ENCODE data around the gene GNAO1. TPM values are rescaled to one million over a fixed set of nuclear protein-coding genes. Genes with fewer than 3 reads are reported as not detected.

The GNAO1 gene
- polyA plus RNA-seq, 3 donors = not detected

GRCh38 chr16:56161658-56162057 lies 29.6 kb upstream of the GNAO1 start:
- Histone ChIP-seq H3K27me3 (ENCODE audit: control insufficient read depth in 2 of 2, insufficient read depth in 2 of 2, low read length in 2 of 2) (no peaks in the 10 kb centered on the region), H3K27ac (ENCODE audit: low read depth in 1 of 2, low read length in 2 of 2) (no peak overlapping the region), H3K4me3 (replicated peaks in 1 of 3; ENCODE audit: low read depth in 2 of 3, low read length in 3 of 3) (no peak overlapping the region), H3K9me3 (replicated peaks in 1 of 2; ENCODE audit: control insufficient read depth in 1 of 2, insufficient read depth in 1 of 2, low read length in 2 of 2) (no peaks in the 10 kb centered on the region), H3K9ac (ENCODE audit: insufficient read depth, low read length, poor library complexity, severe bottlenecking) (no peak overlapping the region), H2AFZ (ENCODE audit: insufficient read depth, low read depth, low read length, poor library complexity, severe bottlenecking) (no peak overlapping the region), H3K4me1 (ENCODE audit: control insufficient read depth in 1 of 2, insufficient read depth in 2 of 2, low read length in 2 of 2) (no peaks in the 10 kb centered on the region), H3K4me2 (replicated peaks; ENCODE audit: extremely low read depth, low read length, poor library complexity, severe bottlenecking) (no peak overlapping the region), H3K79me2 (ENCODE audit: insufficient read depth, low read length) (no peaks in the 10 kb centered on the region), H4K20me1 (ENCODE audit: insufficient read depth, low read length) (no peaks in the 10 kb centered on the region), H3K36me3 (replicated peaks in 1 of 2; ENCODE audit: control insufficient read depth in 1 of 2, insufficient read depth in 2 of 2, low read length in 2 of 2) (no peaks in the 10 kb centered on the region)
- no peak for DNase-seq
- intact Hi-C loops (cut with micrococcal nuclease) = no loop called here
- Mint-ChIP-seq H3K36me3 (no peaks in the 10 kb centered on the region), H3K4me3 (no peak overlapping the region), H3K27me3 (ENCODE audit: low read depth in 3 of 3) (peaks cover 0 to 3% (median 1%) of the 10 kb centered on the region in 3 donors), H3K9me3 (peaks cover 0 to 3% (median 2%) of the 10 kb centered on the region in 7 donors), H3K27ac (no peak overlapping the region), H3K4me1 (no peaks in the 10 kb centered on the region)
- WGBS (ENCODE audit: insufficient coverage) = 87% methylated on average over 4 of the region's 4 CpGs
- TF ChIP-seq CTCF (IDR thresholded peaks at IDR 0.05) = no peak

DNA sequence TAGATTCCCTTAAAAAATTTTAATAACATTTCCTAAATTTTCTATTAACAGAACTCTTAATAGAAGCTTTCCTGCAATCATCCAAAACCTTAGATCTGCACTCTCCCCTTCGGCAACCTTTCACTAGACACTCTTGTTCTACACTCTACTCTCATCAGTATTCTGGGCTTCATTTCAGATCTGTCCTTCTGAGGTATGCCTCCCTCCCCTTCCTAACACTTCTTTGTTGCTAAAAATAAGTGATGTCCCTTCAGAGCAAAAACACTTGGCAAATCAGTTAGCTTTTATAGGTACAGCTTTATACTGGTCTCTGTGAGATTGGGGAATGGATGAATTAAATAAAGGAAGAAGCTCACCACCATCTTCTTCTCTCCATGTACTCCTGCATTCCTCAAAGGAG lies 28.2 kb upstream of the GNAO1 start:
- WGBS (ENCODE audit: insufficient coverage) = 100% methylated on average over 1 of the region's 1 CpG

More for the DNA sequence above, 28.2 kb upstream of the GNAO1 start:
- no peaks in the 10 kb centered on the region for H3K36me3 ChIP-seq (replicated peaks in 1 of 2; ENCODE audit: control insufficient read depth in 1 of 2, insufficient read depth in 2 of 2, low read length in 2 of 2)
- H3K4me3 ChIP-seq (replicated peaks in 1 of 3; ENCODE audit: low read depth in 2 of 3, low read length in 3 of 3) = no peak overlapping the region
- H3K9me3 ChIP-seq (replicated peaks in 1 of 2; ENCODE audit: control insufficient read depth in 1 of 2, insufficient read depth in 1 of 2, low read length in 2 of 2) = no peaks in the 10 kb centered on the region
- Mint-ChIP-seq H3K4me3 (no peak overlapping the region), H3K9me3 (peaks cover 0 to 3% (median 2%) of the 10 kb centered on the region in 7 donors), H3K27ac (no peak overlapping the region), H3K36me3 (no peaks in the 10 kb centered on the region), H3K4me1 (no peaks in the 10 kb centered on the region), H3K27me3 (ENCODE audit: low read depth in 3 of 3) (peaks cover 0 to 5% (median 4%) of the 10 kb centered on the region in 3 donors)
- H3K9ac ChIP-seq (ENCODE audit: insufficient read depth, low read length, poor library complexity, severe bottlenecking) = no peak overlapping the region
- H3K27me3 ChIP-seq (ENCODE audit: control insufficient read depth in 2 of 2, insufficient read depth in 2 of 2, low read length in 2 of 2) = no peaks in the 10 kb centered on the region
- H2AFZ ChIP-seq (ENCODE audit: insufficient read depth, low read depth, low read length, poor library complexity, severe bottlenecking) = no peak overlapping the region
- no peaks in the 10 kb centered on the region for H3K4me1 ChIP-seq (ENCODE audit: control insufficient read depth in 1 of 2, insufficient read depth in 2 of 2, low read length in 2 of 2)
- DNase-seq = no peak
- H3K4me2 ChIP-seq (replicated peaks; ENCODE audit: extremely low read depth, low read length, poor library complexity, severe bottlenecking) = no peak overlapping the region
- no peak overlapping the region for H3K27ac ChIP-seq (ENCODE audit: low read depth in 1 of 2, low read length in 2 of 2)
- TF ChIP-seq CTCF (IDR thresholded peaks at IDR 0.05) = no peak
- intact Hi-C loops (cut with micrococcal nuclease) = no loop called here
- no peaks in the 10 kb centered on the region for H4K20me1 ChIP-seq (ENCODE audit: insufficient read depth, low read length)
- no peaks in the 10 kb centered on the region for H3K79me2 ChIP-seq (ENCODE audit: insufficient read depth, low read length)

Measured in CD14-positive monocyte (primary cell).